GM23248 (cell line): ENCODE data around the gene DRD1. TPM values are rescaled to one million over a fixed set of nuclear protein-coding genes. Genes with fewer than 3 reads are reported as not detected.
A peak's percentile ranks its signal among the peaks of the same experiment; 100 is the strongest.

ENCODE experiments used
- DNase-seq: peaks from one replicate; pipeline ENCODE4 v3.0.0-alpha.2; 2015
- H2AFZ ChIP-seq: fragments of 200-600 bp; sonication (generic); 2 replicates; pipeline ENCODE4 v1.6.1; 2016; ENCODE audit warnings: antibody characterized with exemption
- H3F3A ChIP-seq: fragments of 200-600 bp; sonication (generic); 2 replicates; pipeline ENCODE4 v1.6.1; 2016; ENCODE audit warnings: mild to moderate bottlenecking, antibody characterized with exemption, mixed run types; ENCODE audit not compliant: insufficient read depth
- H3K27ac ChIP-seq: fragments of 200-600 bp; sonication (generic); 2 replicates; pipeline ENCODE4 v1.5.1; 2016; ENCODE audit warnings: mild to moderate bottlenecking
- H3K27me3 ChIP-seq: fragments of 200-600 bp; sonication (generic); replicated peaks from 2 replicates; pipeline ENCODE4 v1.6.1; 2016; ENCODE audit warnings: mild to moderate bottlenecking; ENCODE audit not compliant: insufficient read depth
- H3K36me3 ChIP-seq: fragments of 200-600 bp; sonication (generic); 2 replicates; pipeline ENCODE4 v1.6.1; 2016; ENCODE audit warnings: low read depth, mild to moderate bottlenecking
- H3K4me1 ChIP-seq: fragments of 200-600 bp; sonication (generic); 2 replicates; pipeline ENCODE4 v1.6.1; 2016; ENCODE audit warnings: mild to moderate bottlenecking; ENCODE audit not compliant: insufficient read depth
- H3K4me2 ChIP-seq: fragments of 200-600 bp; sonication (generic); one replicate; pipeline ENCODE4 v1.6.1; 2016; ENCODE audit warnings: mild to moderate bottlenecking; ENCODE audit not compliant: unreplicated experiment
- H3K4me3 ChIP-seq: fragments of 200-600 bp; sonication (generic); 2 replicates; pipeline ENCODE4 v1.5.1; 2016; ENCODE audit warnings: mild to moderate bottlenecking
- H3K79me2 ChIP-seq: fragments of 200-600 bp; sonication (generic); 2 replicates; pipeline ENCODE4 v1.6.1; 2016; ENCODE audit warnings: mild to moderate bottlenecking; ENCODE audit not compliant: insufficient read depth
- H3K9ac ChIP-seq: fragments of 200-600 bp; sonication (generic); 2 replicates; pipeline ENCODE4 v1.6.1; 2016; ENCODE audit warnings: mild to moderate bottlenecking
- H3K9me2 ChIP-seq: fragments of 200-600 bp; sonication (generic); 2 replicates; pipeline ENCODE4 v1.6.1; 2016; ENCODE audit warnings: mixed run types, mild to moderate bottlenecking, moderate library complexity; ENCODE audit not compliant: insufficient read depth
- H3K9me3 ChIP-seq: fragments of 200-600 bp; sonication (generic); one replicate; pipeline ENCODE4 v1.6.1; 2017; ENCODE audit warnings: low read depth
- H4K20me1 ChIP-seq: fragments of 200-600 bp; sonication (generic); 2 replicates; pipeline ENCODE4 v1.6.0; 2016; ENCODE audit not compliant: insufficient read depth
- EZH2 ChIP-seq: fragments of 200-600 bp; sonication (generic); IDR thresholded peaks from 2 replicates; pipeline ENCODE4 v1.6.1; 2018; ENCODE audit warnings: antibody characterized with exemption, mild to moderate bottlenecking; ENCODE audit not compliant: insufficient read depth, poor library complexity, severe bottlenecking
- EZH2phosphoT487 ChIP-seq: fragments of 200-600 bp; sonication (generic); IDR thresholded peaks from 2 replicates; pipeline ENCODE4 v1.6.1; 2018; ENCODE audit warnings: antibody characterized with exemption, moderate library complexity, mild to moderate bottlenecking, low read depth; ENCODE audit not compliant: insufficient read depth
- WGBS, 2 experiments: methylation state at CpG; one replicate each; pipeline ENCODE4 v1.1.6; 2015 to 2017; ENCODE audit warnings: low lambda C conversion rate in 2 of 2, low coverage in 1 of 2; ENCODE audit errors: missing lambda C conversion rate in 2 of 2; 5-methylcytosine and 5-hydroxymethylcytosine counted together
- in situ Hi-C: fragments of 300-500 bp; cut with MboI; formaldehyde crosslinking; loops from 2 replicates; pipeline ENCODE4 v1.15.0; 2020
- polyA plus RNA-seq: library from polyadenylated mRNA; unstranded; fragments of >200 nt; fragmentation: Nextera tagmentation; extraction: Ambion mirVana; gene quantifications from 2 replicates; pipeline ENCODE4 v1.2.1, GENCODE V29; 2016
- total RNA-seq: library from RNA; depleted of rRNA; stranded (reverse); fragments of >200 nt; shearing (Covaris generic); gene quantifications from 2 replicates; pipeline ENCODE4 v1.2.3, GENCODE V29; 2014

Gene DRD1
- total and polyA plus RNA-seq, 2 experiments from 2014 or later, result not detected

DNA sequence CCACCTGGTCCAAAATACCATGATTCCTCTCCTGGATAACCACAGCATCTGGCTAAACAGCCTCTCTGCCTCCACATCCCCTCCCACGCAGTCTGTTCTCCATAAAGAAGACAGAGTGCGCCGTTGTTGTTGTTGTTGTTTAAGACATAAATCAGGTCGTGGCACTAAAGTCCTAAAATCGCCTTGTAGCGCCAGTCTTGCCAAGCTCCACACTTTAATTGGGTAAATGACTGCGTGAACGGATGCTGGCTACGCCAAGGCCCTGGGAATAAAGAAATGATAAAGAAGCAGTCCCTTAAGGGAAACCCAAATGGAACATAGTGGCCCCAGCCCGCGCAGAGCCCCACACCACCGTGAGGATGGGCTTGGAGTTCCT, 34.0 kb upstream of the DRD1 start:
- Histone ChIP-seq H3K9me2 (no peaks in the 10 kb centered on the region), H3K27ac (no peak overlapping the region), H3K36me3 (no peaks in the 10 kb centered on the region), H3F3A (no peaks in the 10 kb centered on the region), H3K9ac (peak overlapping the region; percentile 92), H4K20me1 (no peaks in the 10 kb centered on the region; the same call in 1 of the 2 replicates), H3K4me1 (peaks cover 15% of the 10 kb centered on the region), H3K4me3 (peak overlapping the region; percentile 100), H3K27me3 (peaks cover 17% of the 10 kb centered on the region; the same call in 1 of the 2 replicates), H3K9me3 (no peaks in the 10 kb centered on the region), H3K4me2 (peak overlapping the region; percentile 95), H2AFZ (peak overlapping the region; percentile 97), H3K79me2 (peaks cover 44% of the 10 kb centered on the region)
- WGBS, 2 experiments, result 5 to 11% methylated on average over 12 of the region's 12 CpGs
- TF ChIP-seq EZH2 (no peak), EZH2phosphoT487 (no peak)
- DNase-seq, result no peak
- in situ Hi-C loops, result no loop called here

DNA sequence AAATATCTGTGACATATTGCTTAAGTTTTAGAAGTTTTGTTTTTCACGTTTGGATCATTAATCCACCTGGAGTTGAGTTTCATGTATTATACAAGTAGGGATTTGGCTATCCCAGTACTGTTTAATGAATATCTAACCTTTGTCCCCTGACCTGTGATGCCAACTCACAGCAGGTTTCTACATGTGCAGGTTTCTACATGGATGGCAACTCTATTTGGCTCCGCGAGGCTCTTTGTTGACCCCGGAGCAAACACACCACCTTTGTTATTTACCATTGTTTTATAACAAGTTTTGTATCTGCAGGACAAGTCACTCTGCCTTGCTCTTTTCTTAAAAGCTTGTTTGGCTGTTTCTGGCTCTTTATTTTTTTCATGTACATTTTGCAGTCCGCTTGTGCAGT, 33.5 kb upstream of the DRD1 start:
- Histone ChIP-seq H3K27me3 (peaks cover 17% of the 10 kb centered on the region; the same call in 1 of the 2 replicates), H4K20me1 (no peaks in the 10 kb centered on the region; the same call in 1 of the 2 replicates), H3F3A (no peaks in the 10 kb centered on the region), H3K9me2 (no peaks in the 10 kb centered on the region), H3K9me3 (no peaks in the 10 kb centered on the region), H3K4me1 (peaks cover 15% of the 10 kb centered on the region), H3K27ac (no peak overlapping the region), H3K9ac (no peak overlapping the region), H2AFZ (no peak overlapping the region), H3K4me2 (no peak overlapping the region), H3K79me2 (peaks cover 39% of the 10 kb centered on the region), H3K4me3 (no peak overlapping the region), H3K36me3 (no peaks in the 10 kb centered on the region)
- DNase-seq, result no peak
- in situ Hi-C loops, result no loop called here
- 85 to 87% methylated on average over 5 of the region's 5 CpGs for WGBS, 2 experiments
- TF ChIP-seq EZH2 (no peak), EZH2phosphoT487 (no peak)

DNA sequence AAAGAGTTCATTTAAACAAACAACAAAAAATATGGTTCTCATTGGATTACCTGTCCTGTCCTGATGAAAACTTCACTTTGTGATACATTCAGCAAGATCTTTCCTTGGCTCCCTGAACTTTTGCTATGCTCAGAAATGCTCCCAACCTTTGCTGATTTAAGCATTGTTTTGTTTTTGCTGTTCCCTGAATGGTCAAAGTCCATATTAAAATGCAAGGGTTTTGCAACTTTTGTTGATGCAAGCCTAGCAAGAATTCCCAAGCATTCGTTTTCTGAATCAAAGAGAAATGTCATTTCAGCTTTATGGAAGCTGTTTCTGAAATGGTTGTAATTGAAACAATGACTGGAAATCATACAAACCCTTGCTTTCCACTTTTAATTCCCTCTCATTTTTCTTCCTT, 31.3 kb upstream of the DRD1 start:
- peaks cover 17% of the 10 kb centered on the region for H3K79me2 ChIP-seq
- WGBS, 2 experiments, result 48 to 55% methylated on average over 1 of the region's 1 CpG

DNA sequence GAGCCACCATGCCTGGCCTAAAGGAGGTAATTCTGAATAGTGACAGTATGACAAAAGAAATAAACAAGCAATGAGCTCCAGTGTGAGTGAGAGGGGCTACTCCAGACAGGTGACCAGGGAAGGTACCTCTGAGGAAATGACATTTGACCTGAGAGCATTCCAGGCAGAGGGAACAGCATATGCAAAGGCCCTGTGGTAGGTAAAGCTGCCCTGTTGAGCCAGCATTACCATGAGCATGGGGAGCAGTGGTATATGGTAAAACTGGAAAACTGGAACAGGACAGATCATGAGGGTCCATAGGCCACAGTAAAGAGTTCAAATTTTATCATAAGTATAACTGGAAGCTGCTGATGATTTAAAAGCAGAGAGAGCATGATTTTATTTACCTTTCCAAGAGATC, 28.4 kb upstream of the DRD1 start:
- H3K79me2 ChIP-seq, result no peaks in the 10 kb centered on the region
- H3K4me1 ChIP-seq, result no peaks in the 10 kb centered on the region

More for the DNA sequence above, 31.3 kb upstream of the DRD1 start:
- H3K27ac ChIP-seq, result no peak overlapping the region
- no peak for TF ChIP-seq EZH2
- H3K4me2 ChIP-seq, result no peak overlapping the region
- no peak overlapping the region for H3K9ac ChIP-seq
- in situ Hi-C loops, result no loop called here
- peaks cover 10% of the 10 kb centered on the region for H3K4me1 ChIP-seq
- H3K27me3 ChIP-seq, result peaks cover 23% of the 10 kb centered on the region
- no peaks in the 10 kb centered on the region for H3K9me2 ChIP-seq
- no peak overlapping the region for H3K4me3 ChIP-seq
- no peak for DNase-seq
- H3F3A ChIP-seq, result no peaks in the 10 kb centered on the region
- H3K36me3 ChIP-seq, result no peaks in the 10 kb centered on the region
- no peaks in the 10 kb centered on the region for H4K20me1 ChIP-seq
- no peaks in the 10 kb centered on the region for H3K9me3 ChIP-seq
- no peak overlapping the region for H2AFZ ChIP-seq

DNA sequence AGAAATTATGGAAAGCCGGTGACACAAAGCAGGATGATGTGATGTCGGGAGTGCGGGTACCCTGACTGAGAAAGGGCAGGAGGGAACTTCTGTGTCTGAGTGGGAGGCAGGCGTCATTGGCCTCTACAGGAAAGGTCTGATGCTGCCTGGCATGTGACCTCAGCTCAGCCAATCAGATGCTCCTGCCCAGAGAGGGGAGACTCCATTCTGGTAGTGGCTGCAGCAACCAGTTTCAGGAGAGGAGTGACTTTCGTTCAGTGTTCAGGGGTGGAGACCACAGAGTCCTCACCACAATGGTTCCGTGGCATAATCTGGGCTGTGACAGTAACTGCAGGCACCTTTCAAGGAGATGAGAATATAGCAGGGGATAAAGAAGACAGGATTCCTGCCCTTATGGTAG, 27.6 kb upstream of the DRD1 start:
- no peaks in the 10 kb centered on the region for H3K36me3 ChIP-seq
- H3K4me2 ChIP-seq, result no peak overlapping the region
- WGBS, 2 experiments, result 31 to 32% methylated on average over 6 of the region's 6 CpGs
- no peak overlapping the region for H2AFZ ChIP-seq
- no peak overlapping the region for H3K4me3 ChIP-seq
- in situ Hi-C loops, result no loop called here
- no peak for DNase-seq
- no peaks in the 10 kb centered on the region for H3K79me2 ChIP-seq
- H3K4me1 ChIP-seq, result no peaks in the 10 kb centered on the region
- no peaks in the 10 kb centered on the region for H3F3A ChIP-seq
- H3K27me3 ChIP-seq, result peaks cover 44% of the 10 kb centered on the region
- H3K27ac ChIP-seq, result no peak overlapping the region
- H3K9me2 ChIP-seq, result no peaks in the 10 kb centered on the region
- no peaks in the 10 kb centered on the region for H3K9me3 ChIP-seq
- no peak for TF ChIP-seq EZH2phosphoT487
- TF ChIP-seq EZH2, result no peak
- H3K9ac ChIP-seq, result no peak overlapping the region
- no peaks in the 10 kb centered on the region for H4K20me1 ChIP-seq

More for the DNA sequence above, 28.4 kb upstream of the DRD1 start:
- H3K27ac ChIP-seq, result no peak overlapping the region
- no peak for DNase-seq
- H3K36me3 ChIP-seq, result no peaks in the 10 kb centered on the region
- no peaks in the 10 kb centered on the region for H4K20me1 ChIP-seq
- no peaks in the 10 kb centered on the region for H3F3A ChIP-seq
- no peak overlapping the region for H3K9ac ChIP-seq
- no peak overlapping the region for H2AFZ ChIP-seq
- no peaks in the 10 kb centered on the region for H3K9me3 ChIP-seq
- H3K4me2 ChIP-seq, result no peak overlapping the region
- H3K4me3 ChIP-seq, result no peak overlapping the region
- no peak for TF ChIP-seq EZH2
- no peak for TF ChIP-seq EZH2phosphoT487
- H3K9me2 ChIP-seq, result no peaks in the 10 kb centered on the region
- in situ Hi-C loops, result no loop called here
- peaks cover 40% of the 10 kb centered on the region for H3K27me3 ChIP-seq
